ENCODE data around the gene DFFB.

DFFB gene

GRCh38 chr1:3852711-3853485, 4.4 kb upstream of the DFFB start:
- Histone ChIP-seq H3K4me1 (ENCODE audit: control insufficient read depth, insufficient read depth, low read length) (no peaks in the 10 kb centered on the region; the same call in 1 of the 2 replicates), H3K27ac (ENCODE audit: extremely low read depth, low read depth, low read length) (no peak overlapping the region), H3K36me3 (ENCODE audit: control insufficient read depth in 2 of 2, insufficient read depth in 1 of 2, low read length in 2 of 2) (peaks cover 0 to 42% of the 10 kb centered on the region in 2 experiments), H3K4me3 (ENCODE audit: low read depth, low read length) (no peak overlapping the region), H3K9me3 (ENCODE audit: control insufficient read depth, insufficient read depth, low read depth, low read length) (no peaks in the 10 kb centered on the region)
- TF ChIP-seq ZNF19 (tag by site-specific recombination; IDR thresholded peaks at IDR 0.05; ENCODE audit: low read depth): no peak
- TF ChIP-seq PRDM4 (tag by site-specific recombination; IDR thresholded peaks at IDR 0.05): no peak
- POLR2A ChIA-PET: no interaction called here
- CTCF ChIA-PET: no interaction called here

GRCh38 chr1:3857791-3858129, 484 bp downstream of the DFFB start:
- H3K27ac ChIP-seq (ENCODE audit: extremely low read depth, low read depth, low read length): peak overlapping the region; percentile 72; the same call in 1 of the 2 replicates
- H3K36me3 ChIP-seq (ENCODE audit: control insufficient read depth in 2 of 2, insufficient read depth in 1 of 2, low read length in 2 of 2): peaks cover 0 to 10% of the 10 kb centered on the region in 2 experiments; a peak in 2 of 3 replicates
- CTCF ChIA-PET: no interaction called here
- TF ChIP-seq AEBP2 (tag by site-specific recombination; IDR thresholded peaks at IDR 0.05; ENCODE audit: borderline replicate concordance) (no peak), KLF10 (tag by site-specific recombination; IDR thresholded peaks at IDR 0.05) (no peak), ZNF76 (tag by site-specific recombination; IDR thresholded peaks at IDR 0.05; ENCODE audit: borderline replicate concordance, low read depth) (no peak), ZNF624 (tag by site-specific recombination; IDR thresholded peaks at IDR 0.05) (no peak), ZBTB7A (tag by site-specific recombination; IDR thresholded peaks at IDR 0.05; ENCODE audit: low read depth) (0 out of 2 replicates have a peak, but pooled peaks have one; percentile 3), ZNF701 (tag by site-specific recombination; IDR thresholded peaks at IDR 0.05) (no peak), ZNF23 (tag by site-specific recombination; IDR thresholded peaks at IDR 0.05; ENCODE audit: borderline replicate concordance) (no peak)
- no peaks in the 10 kb centered on the region; the same call in 1 of the 2 replicates for H3K4me1 ChIP-seq (ENCODE audit: control insufficient read depth, insufficient read depth, low read length)
- no peaks in the 10 kb centered on the region for H3K9me3 ChIP-seq (ENCODE audit: control insufficient read depth, insufficient read depth, low read depth, low read length)
- POLR2A ChIA-PET: interaction anchor here (1.1 to 2.6 kb wide), 5 partner anchors 9 to 61 kb away, joined by 3 to 12 read pairs (median 4); partner anchors contain the start of genes C1orf174 and LRRC47
- H3K4me3 ChIP-seq (ENCODE audit: low read depth, low read length): peak overlapping the region; percentile 88

GRCh38 chr1:3858231-3858981, 1.1 kb downstream of the DFFB start:
- ChIA-PET CTCF (interaction anchor here (0.6 kb wide), 1 partner anchor 49 kb away, joined by 3 read pairs; no protein-coding TSS in a partner anchor), POLR2A (interaction anchor here (1.3 to 2.6 kb wide), 3 partner anchors 14 to 42 kb away, joined by 3 to 12 read pairs (median 3); partner anchors contain the start of gene C1orf174)
- H3K27ac ChIP-seq (ENCODE audit: extremely low read depth, low read depth, low read length): no peak overlapping the region

More at GRCh38 chr1:3858231-3858981, 1.1 kb downstream of the DFFB start:
- no peaks in the 10 kb centered on the region; the same call in 1 of the 2 replicates for H3K4me1 ChIP-seq (ENCODE audit: control insufficient read depth, insufficient read depth, low read length)
- peaks cover 0 to 10% of the 10 kb centered on the region in 2 experiments; a peak in 2 of 3 replicates for H3K36me3 ChIP-seq (ENCODE audit: control insufficient read depth in 2 of 2, insufficient read depth in 1 of 2, low read length in 2 of 2)
- H3K4me3 ChIP-seq (ENCODE audit: low read depth, low read length): peak overlapping the region; percentile 88
- no peaks in the 10 kb centered on the region for H3K9me3 ChIP-seq (ENCODE audit: control insufficient read depth, insufficient read depth, low read depth, low read length)
- TF ChIP-seq ZNF394 (tag by site-specific recombination; IDR thresholded peaks at IDR 0.05; ENCODE audit: borderline replicate concordance) (no peak), ZNF140 (tag by site-specific recombination; IDR thresholded peaks at IDR 0.05) (no peak), ZBTB10 (tag by site-specific recombination; IDR thresholded peaks at IDR 0.05) (no peak), ZNF146 (tag by site-specific recombination; IDR thresholded peaks at IDR 0.05) (no peak), ZNF350 (tag by site-specific recombination; IDR thresholded peaks at IDR 0.05) (no peak), ZNF121 (tag by site-specific recombination; IDR thresholded peaks at IDR 0.05) (no peak), ZNF521 (tag by site-specific recombination; IDR thresholded peaks at IDR 0.05) (no peak), ZSCAN23 (tag by site-specific recombination; IDR thresholded peaks at IDR 0.05) (no peak), GLIS1 (tag by site-specific recombination; IDR thresholded peaks at IDR 0.05) (no peak), AEBP2 (tag by site-specific recombination; IDR thresholded peaks at IDR 0.05; ENCODE audit: borderline replicate concordance) (no peak), ZNF777 (tag by site-specific recombination; IDR thresholded peaks at IDR 0.05; ENCODE audit: borderline replicate concordance) (no peak), ZNF248 (tag by site-specific recombination; IDR thresholded peaks at IDR 0.05) (no peak), ZNF530 (tag by site-specific recombination; IDR thresholded peaks at IDR 0.05; ENCODE audit: low read depth) (no peak)

All from HEK293 (cell line).